ENCODE measurements around the gene ACP1.

ACP1 gene

DNA sequence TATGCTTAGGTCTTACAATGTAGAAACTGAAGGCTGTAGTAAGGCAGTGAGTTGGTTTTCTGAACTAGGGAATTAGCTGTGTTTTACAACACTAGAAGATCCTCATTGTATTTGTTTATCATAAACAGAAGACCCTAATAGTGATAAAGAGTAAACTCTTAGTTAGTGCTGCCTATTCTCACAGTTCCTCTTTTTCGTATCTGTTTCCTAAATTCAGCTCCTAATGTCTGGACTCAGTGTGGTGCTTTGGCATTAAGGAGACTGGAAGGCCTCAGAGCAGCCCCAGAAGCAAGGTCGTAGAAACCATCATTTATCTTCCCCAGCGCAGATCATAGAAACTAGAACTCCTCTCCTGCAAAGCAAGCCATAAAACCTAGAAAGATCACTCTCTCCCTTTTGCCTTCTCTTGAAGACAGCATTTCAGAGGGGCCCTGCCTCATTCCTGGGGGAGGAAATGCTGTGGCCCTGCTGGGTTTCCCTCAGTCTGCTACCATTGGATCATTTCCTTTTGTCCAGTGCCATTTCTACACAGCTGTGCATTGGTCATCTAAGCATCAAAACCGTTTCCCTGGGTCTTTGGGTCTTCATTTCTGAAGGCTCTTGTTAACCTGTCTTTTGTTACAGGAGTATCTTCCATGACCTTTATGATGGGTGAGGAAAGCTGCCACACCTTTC is 4.7 kb downstream of the ACP1 start:
- no peak for DNase-seq (ENCODE audit: low read depth)
- TF ChIP-seq, protein P1, sequence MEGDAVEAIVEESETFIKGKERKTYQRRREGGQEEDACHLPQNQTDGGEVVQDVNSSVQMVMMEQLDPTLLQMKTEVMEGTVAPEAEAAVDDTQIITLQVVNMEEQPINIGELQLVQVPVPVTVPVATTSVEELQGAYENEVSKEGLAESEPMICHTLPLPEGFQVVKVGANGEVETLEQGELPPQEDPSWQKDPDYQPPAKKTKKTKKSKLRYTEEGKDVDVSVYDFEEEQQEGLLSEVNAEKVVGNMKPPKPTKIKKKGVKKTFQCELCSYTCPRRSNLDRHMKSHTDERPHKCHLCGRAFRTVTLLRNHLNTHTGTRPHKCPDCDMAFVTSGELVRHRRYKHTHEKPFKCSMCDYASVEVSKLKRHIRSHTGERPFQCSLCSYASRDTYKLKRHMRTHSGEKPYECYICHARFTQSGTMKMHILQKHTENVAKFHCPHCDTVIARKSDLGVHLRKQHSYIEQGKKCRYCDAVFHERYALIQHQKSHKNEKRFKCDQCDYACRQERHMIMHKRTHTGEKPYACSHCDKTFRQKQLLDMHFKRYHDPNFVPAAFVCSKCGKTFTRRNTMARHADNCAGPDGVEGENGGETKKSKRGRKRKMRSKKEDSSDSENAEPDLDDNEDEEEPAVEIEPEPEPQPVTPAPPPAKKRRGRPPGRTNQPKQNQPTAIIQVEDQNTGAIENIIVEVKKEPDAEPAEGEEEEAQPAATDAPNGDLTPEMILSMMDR (IDR thresholded peaks at IDR 0.05; ENCODE audit: control insufficient read depth, insufficient read depth, low read depth, low read length, missing control alignments): no peak
- no peak overlapping the region for H3K4me3 ChIP-seq (ENCODE audit: control insufficient read depth, low read depth, low read length)

DNA sequence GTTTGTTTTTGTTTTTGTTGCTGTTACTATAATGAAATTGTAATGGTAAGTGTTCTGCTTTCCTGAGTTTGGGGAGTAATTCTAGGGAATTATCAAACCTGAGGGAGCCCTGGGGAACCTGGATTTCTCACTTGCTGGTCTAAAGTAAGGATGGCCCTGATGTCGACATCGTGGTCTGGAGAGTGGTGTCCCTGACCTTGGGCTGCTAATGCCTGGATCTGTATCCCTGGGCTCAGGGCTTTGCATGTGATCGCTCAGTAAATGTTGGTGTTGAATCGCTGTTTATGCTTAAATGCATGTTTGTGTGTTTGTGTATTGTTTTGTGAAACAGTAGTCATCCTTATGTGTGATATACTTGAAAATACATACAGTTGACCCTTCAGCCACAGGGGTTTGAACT is 6.1 kb downstream of the ACP1 start:
- TF ChIP-seq, protein P1 (IDR thresholded peaks at IDR 0.05; ENCODE audit: control insufficient read depth, insufficient read depth, low read depth, low read length, missing control alignments): no peak
- no peak overlapping the region for H3K4me3 ChIP-seq (ENCODE audit: control insufficient read depth, low read depth, low read length)

DNA sequence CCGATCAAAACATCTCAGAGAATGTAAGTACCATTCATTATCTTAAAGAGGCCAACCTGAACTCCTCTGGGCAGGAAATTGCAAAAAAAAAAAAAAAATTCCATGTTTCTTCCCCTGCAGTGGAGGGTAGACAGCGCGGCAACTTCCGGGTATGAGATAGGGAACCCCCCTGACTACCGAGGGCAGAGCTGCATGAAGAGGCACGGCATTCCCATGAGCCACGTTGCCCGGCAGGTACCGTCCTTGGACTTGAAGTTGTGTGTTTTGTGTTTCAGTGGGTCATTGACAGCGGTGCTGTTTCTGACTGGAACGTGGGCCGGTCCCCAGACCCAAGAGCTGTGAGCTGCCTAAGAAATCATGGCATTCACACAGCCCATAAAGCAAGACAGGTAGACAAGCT is 7.2 kb downstream of the ACP1 start:
- TF ChIP-seq, protein P1 (IDR thresholded peaks at IDR 0.05; ENCODE audit: control insufficient read depth, insufficient read depth, low read depth, low read length, missing control alignments): no peak
- DNase-seq (ENCODE audit: low read depth): no peak

More for the DNA sequence above, 6.1 kb downstream of the ACP1 start:
- no peak for DNase-seq (ENCODE audit: low read depth)

DNA sequence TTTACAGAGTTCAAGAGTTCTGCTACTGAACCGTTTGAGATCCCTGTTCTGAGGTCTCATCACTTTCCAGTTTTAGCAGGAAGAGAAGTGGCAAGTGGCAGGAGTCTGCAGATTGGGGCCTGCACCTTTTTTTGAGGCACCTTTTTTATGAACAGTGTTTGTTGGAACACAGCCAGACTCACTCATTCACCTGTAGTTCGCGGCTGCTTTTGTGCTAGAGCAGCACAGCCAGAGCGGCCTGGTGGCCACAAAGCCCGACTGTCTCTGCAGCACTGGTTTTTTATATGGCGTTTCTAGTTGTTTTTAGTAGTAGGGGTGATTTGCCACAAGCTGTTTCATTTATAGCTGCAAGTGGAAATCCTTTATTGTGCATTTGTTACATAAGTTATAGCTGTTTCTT is 8.6 kb downstream of the ACP1 start:
- no peak for DNase-seq (ENCODE audit: low read depth)

More for the DNA sequence above, 7.2 kb downstream of the ACP1 start:
- no peak overlapping the region for H3K4me3 ChIP-seq (ENCODE audit: control insufficient read depth, low read depth, low read length)

DNA sequence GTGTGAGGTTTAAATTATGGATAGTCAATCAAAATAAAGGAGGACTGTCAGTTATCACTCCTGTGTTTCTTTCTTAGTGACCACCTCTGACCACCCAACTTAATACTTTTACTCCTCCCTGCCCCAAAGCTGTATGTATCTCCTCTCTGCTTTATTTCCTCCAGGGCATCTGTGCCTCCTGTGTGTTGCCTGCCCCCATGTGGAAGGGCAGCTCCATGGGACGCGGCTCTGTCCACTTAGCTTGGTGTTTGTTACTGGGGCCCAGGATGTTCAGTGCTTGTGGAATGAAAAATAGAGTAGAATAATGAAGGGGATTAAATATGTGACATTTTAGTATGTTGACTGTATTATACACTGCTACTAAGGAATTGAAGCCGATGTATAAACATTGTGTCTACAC is 9.8 kb downstream of the ACP1 start:
- TF ChIP-seq, protein P1 (IDR thresholded peaks at IDR 0.05; ENCODE audit: control insufficient read depth, insufficient read depth, low read depth, low read length, missing control alignments): no peak
- no peak overlapping the region for H3K4me3 ChIP-seq (ENCODE audit: control insufficient read depth, low read depth, low read length)
- no peak for DNase-seq (ENCODE audit: low read depth)

More for the DNA sequence above, 8.6 kb downstream of the ACP1 start:
- H3K4me3 ChIP-seq (ENCODE audit: control insufficient read depth, low read depth, low read length): no peak overlapping the region
- TF ChIP-seq, protein P1 (IDR thresholded peaks at IDR 0.05; ENCODE audit: control insufficient read depth, insufficient read depth, low read depth, low read length, missing control alignments): no peak

DNA sequence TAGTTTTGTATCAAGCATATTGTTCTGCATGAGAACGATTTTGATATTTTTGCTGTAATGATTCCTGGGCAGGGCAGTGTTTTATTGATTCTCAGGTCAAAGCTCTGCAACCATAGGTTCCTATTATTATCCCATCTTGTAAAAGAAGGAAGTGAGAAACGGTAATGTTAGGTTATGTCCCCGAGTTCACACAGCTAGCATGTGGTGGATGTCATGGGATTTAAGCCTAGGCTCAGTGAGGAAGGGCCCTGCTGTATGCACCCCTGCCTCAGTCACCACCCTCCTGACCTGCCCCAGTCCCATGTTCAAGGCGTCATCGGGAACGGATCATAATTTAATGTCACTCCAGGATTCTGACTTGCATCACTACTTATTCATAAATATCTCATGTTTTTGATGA is 10.7 kb downstream of the ACP1 start:
- H3K4me3 ChIP-seq (ENCODE audit: control insufficient read depth, low read depth, low read length): no peak overlapping the region
- no peak for DNase-seq (ENCODE audit: low read depth)
- TF ChIP-seq, protein P1 (IDR thresholded peaks at IDR 0.05; ENCODE audit: control insufficient read depth, insufficient read depth, low read depth, low read length, missing control alignments): no peak

Measured in AG09309 (cell line).